MM.1S (cell line): ENCODE results near the gene RHBDL1.

ENCODE experiments used
- CTCF ChIP-seq: fragments of 300-600 bp; sonication (generic); IDR thresholded peaks from 2 replicates; pipeline ENCODE4 v1.5.1; 2016; ENCODE audit warnings: antibody characterized with exemption, low read length, mixed read lengths
- EZH2 ChIP-seq: fragments of 300-600 bp; sonication (generic); optimal IDR thresholded peaks from 2 replicates; pipeline ENCODE3; 2017; ENCODE audit warnings: low read depth, mild to moderate bottlenecking, antibody characterized with exemption, low read length, mixed read lengths

GRCh38 chr16:686459-687260 is 11.2 kb downstream of the RHBDL1 start:
- TF ChIP-seq CTCF: no peak
- TF ChIP-seq EZH2: no peak
